Sciatic nerve (tissue), 1 donor: Measurements from ENCODE around the gene ME2. TPM values are rescaled to one million over a fixed set of nuclear protein-coding genes. Genes with fewer than 3 reads are reported as not detected.

ENCODE experiments used
- total RNA-seq: library from RNA; stranded (reverse); fragmentation: NEBNext Ultra II Directional; extraction: Animal tissue kit (Norgen Biotek cat#: 25700); gene quantifications from one replicate; pipeline ENCODE4 v1.2.1, GENCODE V29; 2021
- donor health status: DM: no; HTN: no; CAD: no.

Gene ME2
- total RNA-seq, 1 donor from 2014 or later: 37.1 TPM

Other genes with a start within 250 kb of the ME2 start
- gene MRO, start 59.1 kb upstream of the ME2 start, total RNA-seq: 2.0 TPM
- gene ELAC1, start 88.9 kb downstream of the ME2 start, total RNA-seq: 6.3 TPM
- 137 TPM for gene SMAD4, start 151.1 kb downstream of the ME2 start, total RNA-seq